ENCODE data around the gene WWOX. TPM values are rescaled to one million over a fixed set of nuclear protein-coding genes. Genes with fewer than 3 reads are reported as not detected.
A peak's percentile ranks its signal among the peaks of the same experiment; 100 is the strongest.

The WWOX gene
- total and polyA plus RNA-seq, 2 of the 13 experiments (the other 11 are each of a cell fraction or from before 2014, with no cell fraction given), result 9.1 to 37.4 TPM

DNA sequence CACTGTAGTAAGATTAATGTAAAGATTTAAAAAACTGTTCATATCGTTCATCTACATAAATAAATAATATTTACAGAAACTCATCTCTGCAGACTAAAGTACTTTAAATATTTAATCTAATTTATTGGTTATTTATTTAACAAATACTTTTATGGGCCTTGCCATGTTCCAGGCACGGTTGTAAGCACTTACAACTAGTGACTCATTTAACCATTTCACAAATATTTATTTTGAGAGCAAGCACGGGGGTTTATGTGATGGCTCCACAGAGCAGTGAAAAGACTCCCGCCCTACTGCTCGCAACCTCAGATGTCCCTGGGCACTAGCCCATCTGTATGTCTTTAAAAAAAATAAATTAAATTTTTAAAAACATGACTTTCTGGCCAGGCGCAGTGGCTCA is 575.9 kb downstream of the WWOX start:
- Histone ChIP-seq H2AFZ (ENCODE audit: low read length) (no peak overlapping the region), H3K9ac (ENCODE audit: insufficient read depth, low read depth, low read length) (no peak overlapping the region), H3K4me1 (ENCODE audit: insufficient read depth, low read length) (peaks cover 23% of the 10 kb centered on the region), H3K27me3 (ENCODE audit: control insufficient read depth in 1 of 2, insufficient read depth in 2 of 2, low read length in 2 of 2) (no peaks in the 10 kb centered on the region), H3K9me3 (ENCODE audit: low read length) (no peaks in the 10 kb centered on the region), H3K4me3 (replicated peaks in 1 of 3; ENCODE audit: insufficient read depth in 1 of 3, low read depth in 2 of 3, low read length in 3 of 3) (no peak overlapping the region), H3K4me2 (ENCODE audit: low read depth, low read length) (no peak overlapping the region), H4K20me1 (ENCODE audit: insufficient read depth, low read length) (no peaks in the 10 kb centered on the region), H3K79me2 (ENCODE audit: insufficient read depth, low read length) (no peaks in the 10 kb centered on the region), H3K27ac (ENCODE audit: extremely low read length, insufficient read depth, low read length) (no peak overlapping the region), H3K36me3 (replicated peaks in 1 of 2; ENCODE audit: control insufficient read depth in 1 of 2, insufficient read depth in 2 of 2, low read length in 2 of 2) (no peaks in the 10 kb centered on the region)
- in situ Hi-C loops (cut with HindIII; ENCODE audit: extremely low pct_ligation_motif_present, low pct_unique_long_range_greater_than_20kb), result no loop called here
- POLR2A ChIA-PET, result no interaction called here
- BruUV-seq (replicated peaks), result no TSS peak
- DNase-seq (ENCODE audit: low spot score) (peak; percentile 7), ATAC-seq (peak; percentile 38; the same call in 1 of the 3 replicates), FAIRE-seq (no peak)
- CTCF ChIA-PET (ENCODE audit: low intra/inter-chr PET ratio, low total read pairs), result no interaction called here
- intact Hi-C loops (cut with micrococcal nuclease; ENCODE audit: unreplicated experiment), result no loop called here
- TF ChIP-seq, protein P1, sequence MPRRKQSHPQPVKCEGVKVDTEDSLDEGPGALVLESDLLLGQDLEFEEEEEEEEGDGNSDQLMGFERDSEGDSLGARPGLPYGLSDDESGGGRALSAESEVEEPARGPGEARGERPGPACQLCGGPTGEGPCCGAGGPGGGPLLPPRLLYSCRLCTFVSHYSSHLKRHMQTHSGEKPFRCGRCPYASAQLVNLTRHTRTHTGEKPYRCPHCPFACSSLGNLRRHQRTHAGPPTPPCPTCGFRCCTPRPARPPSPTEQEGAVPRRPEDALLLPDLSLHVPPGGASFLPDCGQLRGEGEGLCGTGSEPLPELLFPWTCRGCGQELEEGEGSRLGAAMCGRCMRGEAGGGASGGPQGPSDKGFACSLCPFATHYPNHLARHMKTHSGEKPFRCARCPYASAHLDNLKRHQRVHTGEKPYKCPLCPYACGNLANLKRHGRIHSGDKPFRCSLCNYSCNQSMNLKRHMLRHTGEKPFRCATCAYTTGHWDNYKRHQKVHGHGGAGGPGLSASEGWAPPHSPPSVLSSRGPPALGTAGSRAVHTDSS (CRISPR knock-in tag; conservative IDR thresholded peaks at IDR 0.05), result no peak
- TF ChIP-seq RFX5 (IDR thresholded peaks at IDR 0.05; ENCODE audit: low read depth, low read length) (no peak), ZNF652 (CRISPR knock-in tag; IDR thresholded peaks at IDR 0.05; ENCODE audit: borderline replicate concordance, low read depth) (0 out of 2 replicates have a peak, but pooled peaks have one; percentile 20), GLI4 (CRISPR knock-in tag; IDR thresholded peaks at IDR 0.05; ENCODE audit: borderline replicate concordance) (no peak), ZNF7 (CRISPR knock-in tag; IDR thresholded peaks at IDR 0.05) (peak; percentile 82; the same call in 1 of the 2 replicates), MED8 (CRISPR knock-in tag; IDR thresholded peaks at IDR 0.05; ENCODE audit: insufficient replicate concordance) (no peak), MEIS2 (CRISPR knock-in tag; IDR thresholded peaks at IDR 0.05) (no peak), ZNF644 (CRISPR knock-in tag; IDR thresholded peaks at IDR 0.05; ENCODE audit: low read depth) (no peak), ZNF331 (CRISPR knock-in tag; IDR thresholded peaks at IDR 0.05) (no peak), FOSL2 (CRISPR knock-in tag; IDR thresholded peaks at IDR 0.05) (peak; percentile 37), RAD51 (IDR thresholded peaks at IDR 0.05; ENCODE audit: borderline replicate concordance) (no peak)
- TF ChIP-seq, protein P2, sequence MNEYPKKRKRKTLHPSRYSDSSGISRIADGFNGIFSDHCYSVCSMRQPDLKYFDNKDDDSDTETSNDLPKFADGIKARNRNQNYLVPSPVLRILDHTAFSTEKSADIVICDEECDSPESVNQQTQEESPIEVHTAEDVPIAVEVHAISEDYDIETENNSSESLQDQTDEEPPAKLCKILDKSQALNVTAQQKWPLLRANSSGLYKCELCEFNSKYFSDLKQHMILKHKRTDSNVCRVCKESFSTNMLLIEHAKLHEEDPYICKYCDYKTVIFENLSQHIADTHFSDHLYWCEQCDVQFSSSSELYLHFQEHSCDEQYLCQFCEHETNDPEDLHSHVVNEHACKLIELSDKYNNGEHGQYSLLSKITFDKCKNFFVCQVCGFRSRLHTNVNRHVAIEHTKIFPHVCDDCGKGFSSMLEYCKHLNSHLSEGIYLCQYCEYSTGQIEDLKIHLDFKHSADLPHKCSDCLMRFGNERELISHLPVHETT (CRISPR knock-in tag; conservative IDR thresholded peaks at IDR 0.05), result no peak
- TF ChIP-seq, protein P3, sequence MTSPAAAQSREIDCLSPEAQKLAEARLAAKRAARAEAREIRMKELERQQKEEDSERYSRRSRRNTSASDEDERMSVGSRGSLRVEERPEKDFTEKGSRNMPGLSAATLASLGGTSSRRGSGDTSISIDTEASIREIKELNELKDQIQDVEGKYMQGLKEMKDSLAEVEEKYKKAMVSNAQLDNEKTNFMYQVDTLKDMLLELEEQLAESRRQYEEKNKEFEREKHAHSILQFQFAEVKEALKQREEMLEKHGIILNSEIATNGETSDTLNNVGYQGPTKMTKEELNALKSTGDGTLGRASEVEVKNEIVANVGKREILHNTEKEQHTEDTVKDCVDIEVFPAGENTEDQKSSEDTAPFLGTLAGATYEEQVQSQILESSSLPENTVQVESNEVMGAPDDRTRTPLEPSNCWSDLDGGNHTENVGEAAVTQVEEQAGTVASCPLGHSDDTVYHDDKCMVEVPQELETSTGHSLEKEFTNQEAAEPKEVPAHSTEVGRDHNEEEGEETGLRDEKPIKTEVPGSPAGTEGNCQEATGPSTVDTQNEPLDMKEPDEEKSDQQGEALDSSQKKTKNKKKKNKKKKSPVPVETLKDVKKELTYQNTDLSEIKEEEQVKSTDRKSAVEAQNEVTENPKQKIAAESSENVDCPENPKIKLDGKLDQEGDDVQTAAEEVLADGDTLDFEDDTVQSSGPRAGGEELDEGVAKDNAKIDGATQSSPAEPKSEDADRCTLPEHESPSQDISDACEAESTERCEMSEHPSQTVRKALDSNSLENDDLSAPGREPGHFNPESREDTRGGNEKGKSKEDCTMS (CRISPR knock-in tag; conservative IDR thresholded peaks at IDR 0.05), result no peak
- 42% methylated on average over 6 of the region's 6 CpGs for WGBS (ENCODE audit: low lambda C conversion rate)
